HepG2 (cell line): ENCODE results near the gene GIMAP8. TPM values are rescaled to one million over a fixed set of nuclear protein-coding genes. Genes with fewer than 3 reads are reported as not detected.

Experiments
- ATAC-seq: fragments of 200-7000 bp; cut with Tn5 transposase; 3 replicates; pipeline ENCODE4 v1.9.1; 2020; ENCODE audit warnings: mild to moderate bottlenecking, moderate library complexity
- BruUV-seq: library from RNA; stranded (reverse); fragments of 400-500 nt; replicated peaks from 2 replicates; lab custom pipeline; 2021; lab: Mats Ljungman, UMichigan
- CTCF ChIA-PET: fragments of 300-600 bp; formaldehyde crosslinking; extraction: SDS; loops from one replicate; lab custom pipeline; 2021; ENCODE audit warnings: low total read pairs, inconsistent platforms, low intra/inter-chr PET ratio; lab: Yijun Ruan, JAX
- POLR2A ChIA-PET: fragments of 350-600 bp; sonication (Branson Sonifier 250); formaldehyde crosslinking; loops from one replicate; lab custom pipeline; 2020; ENCODE audit warnings: antibody characterized with exemption, inconsistent platforms; lab: Yijun Ruan, JAX
- DNase-seq: peaks from one replicate; pipeline ENCODE4 v3.0.0-alpha.2; 2015; ENCODE audit warnings: low spot score
- FAIRE-seq: peaks from 3 replicates; lab custom pipeline; 2011; peaks lifted over from hg19 to GRCh38; lab: Jason Lieb, UNC
- H2AFZ ChIP-seq: one replicate; pipeline ENCODE4 v1.6.1; 2011; ENCODE audit warnings: low read length, inconsistent platforms
- H3K27ac ChIP-seq: fragments of 300-600 bp; 3 replicates; pipeline ENCODE4 v1.8.0; 2011; ENCODE audit warnings: mixed run types, mild to moderate bottlenecking, mixed read lengths, low read length, inconsistent platforms; ENCODE audit not compliant: insufficient read depth; ENCODE audit errors: extremely low read length
- H3K27me3 ChIP-seq, 2 experiments: fragments of 200-600 bp in 1 of 2; 2 replicates in 1 of 2; 3 replicates in 1 of 2; pipeline versions ENCODE4 v1.6.0 to v1.8.0; 2011; ENCODE audit warnings: low read length in 2 of 2, mild to moderate bottlenecking in 2 of 2, moderate library complexity in 2 of 2, inconsistent platforms in 1 of 2; ENCODE audit not compliant: insufficient read depth in 2 of 2, control insufficient read depth in 1 of 2
- H3K36me3 ChIP-seq, 2 experiments: fragments of 200-600 bp in 1 of 2; replicated peaks in 1 of 2; 2 replicates in 1 of 2; 3 replicates in 1 of 2; pipeline versions ENCODE4 v1.5.1 to v1.8.0; 2011; ENCODE audit warnings: low read length in 2 of 2, inconsistent platforms in 1 of 2; ENCODE audit not compliant: insufficient read depth in 2 of 2, control insufficient read depth in 1 of 2
- H3K4me1 ChIP-seq: 2 replicates; pipeline ENCODE4 v1.5.1; 2012; ENCODE audit warnings: low read length, inconsistent platforms; ENCODE audit not compliant: insufficient read depth
- H3K4me2 ChIP-seq: 2 replicates; pipeline ENCODE4 v1.6.0; 2011; ENCODE audit warnings: low read depth, low read length, inconsistent platforms
- H3K4me3 ChIP-seq, 3 experiments: fragments of 200-600 bp in 1 of 3; sonication (generic), shearing (Covaris generic) in 1 of 3; replicated peaks in 1 of 3; 2 replicates each; pipeline ENCODE4 v1.5.1; 2011 to 2016; ENCODE audit warnings: low read length in 3 of 3, inconsistent platforms in 2 of 3, low read depth in 2 of 3, mild to moderate bottlenecking in 2 of 3, control low read depth in 1 of 3, mixed read lengths in 1 of 3; ENCODE audit not compliant: insufficient read depth in 1 of 3
- H3K79me2 ChIP-seq: one replicate; pipeline ENCODE4 v1.6.1; 2011; ENCODE audit warnings: low read length, inconsistent platforms; ENCODE audit not compliant: insufficient read depth
- H3K9ac ChIP-seq: 2 replicates; pipeline ENCODE4 v1.6.0; 2011; ENCODE audit warnings: mild to moderate bottlenecking, low read depth, low read length, inconsistent platforms; ENCODE audit not compliant: insufficient read depth
- H3K9me3 ChIP-seq: 2 replicates; pipeline ENCODE4 v1.5.1; 2012; ENCODE audit warnings: mild to moderate bottlenecking, low read length
- H4K20me1 ChIP-seq: 2 replicates; pipeline ENCODE4 v1.6.0; 2011; ENCODE audit warnings: inconsistent platforms, mild to moderate bottlenecking, low read length, moderate library complexity; ENCODE audit not compliant: insufficient read depth
- ASH2L ChIP-seq: fragments of 300-600, 200-600 bp; sonication (generic); IDR thresholded peaks from 2 replicates; pipeline ENCODE4 v1.7.0; 2017; ENCODE audit warnings: low read depth, mild to moderate bottlenecking, moderate library complexity, mixed read lengths, low read length; ENCODE audit not compliant: insufficient read length
- ATAD3A ChIP-seq: sonication (generic); formaldehyde crosslinking; IDR thresholded peaks from 2 replicates; pipeline ENCODE4 v1.4.0; 2020; ENCODE audit warnings: missing genetic modification reagents
- FOXM1 ChIP-seq: sonication (generic); formaldehyde crosslinking; IDR thresholded peaks from 2 replicates; pipeline ENCODE4 v1.5.0; 2020; ENCODE audit warnings: missing genetic modification reagents
- HDAC6 ChIP-seq: fragments of 200-600 bp; sonication (generic); IDR thresholded peaks from 2 replicates; pipeline ENCODE4 v1.7.0; 2017; ENCODE audit warnings: mild to moderate bottlenecking, antibody characterized with exemption, low read length, low read depth
- KDM2A ChIP-seq: sonication (generic); formaldehyde crosslinking; IDR thresholded peaks from 2 replicates; pipeline ENCODE4 v1.4.0; 2020; ENCODE audit warnings: low read depth, missing genetic modification reagents, borderline replicate concordance
- PCBP1 ChIP-seq: fragments of 200-400 bp; formaldehyde crosslinking; IDR thresholded peaks from 2 replicates; pipeline ENCODE4 v1.6.1; 2017; ENCODE audit warnings: mild to moderate bottlenecking, low read depth, low read length, borderline replicate concordance
- TSC22D2 ChIP-seq: sonication (generic); formaldehyde crosslinking; IDR thresholded peaks from 2 replicates; pipeline ENCODE4 v1.5.1; 2020; ENCODE audit warnings: missing genetic modification reagents, mild to moderate bottlenecking, borderline replicate concordance
- ZFP36L1 ChIP-seq: sonication (generic); formaldehyde crosslinking; IDR thresholded peaks from 2 replicates; pipeline ENCODE4 v1.8.0; 2022; ENCODE audit warnings: mild to moderate bottlenecking, missing genetic modification reagents, moderate library complexity
- ZNF280D ChIP-seq: sonication (generic); formaldehyde crosslinking; IDR thresholded peaks from 2 replicates; pipeline ENCODE4 v1.5.1; 2020; ENCODE audit warnings: mild to moderate bottlenecking, missing genetic modification reagents
- ZNF766 ChIP-seq: sonication (generic); formaldehyde crosslinking; IDR thresholded peaks from 2 replicates; pipeline ENCODE4 v1.5.0; 2020; ENCODE audit warnings: missing genetic modification reagents, borderline replicate concordance
- ZSCAN5A ChIP-seq: sonication (generic); formaldehyde crosslinking; IDR thresholded peaks from 2 replicates; pipeline ENCODE4 v1.8.0; 2022; ENCODE audit warnings: mild to moderate bottlenecking, missing genetic modification reagents, borderline replicate concordance
- WGBS: methylation state at CpG from one replicate; pipeline ENCODE4 v1.1.6; 2017; ENCODE audit warnings: low lambda C conversion rate; 5-methylcytosine and 5-hydroxymethylcytosine counted together
- in situ Hi-C: cut with HindIII; loops from 2 replicates; pipeline ENCODE4 v1.10.0; 2017; ENCODE audit warnings: low pct_unique_long_range_greater_than_20kb; ENCODE audit not compliant: extremely low pct_ligation_motif_present
- intact Hi-C: fragments of 100-400 bp; cut with micrococcal nuclease; formaldehyde crosslinking; loops from one replicate; pipeline ENCODE4 v1.10.0; 2022; ENCODE audit not compliant: unreplicated experiment
- polyA plus RNA-seq, 8 experiments: library from polyadenylated mRNA; depleted of rRNA in 3 of 8; stranded (reverse) in 7 of 8; unstranded in 1 of 8; fragments of >200 nt; fragmentation: Illumina TruSeq in 4 of 8; extraction: Trizol in 4 of 8; gene quantifications; 2 replicates each; pipeline versions ENCODE4 v1.2.1 to v1.2.3, GENCODE V29; 2011 to 2016; ENCODE audit warnings: low read depth in 4 of 8, missing spikeins in 1 of 8, mixed read lengths in 1 of 8; ENCODE audit not compliant: insufficient read depth in 1 of 8
- total RNA-seq, 5 experiments: library from RNA; depleted of rRNA; stranded (reverse); fragments of >200 nt; fragmentation: Illumina TruSeq; extraction: Trizol; gene quantifications; 2 replicates each; pipeline ENCODE4 v1.2.3, GENCODE V29; 2016; ENCODE audit warnings: low read depth in 1 of 5

GIMAP8 gene
- total and polyA plus RNA-seq, 2 of the 13 experiments (the other 11 are each of a cell fraction or from before 2014, with no cell fraction given), result not detected

GRCh38 chr7:150453181-150453580 lies 2.8 kb downstream of the GIMAP8 start:
- H2AFZ ChIP-seq, result no peak overlapping the region
- no peaks in the 10 kb centered on the region for H3K4me1 ChIP-seq
- ATAC-seq (no peak), FAIRE-seq (no peak), DNase-seq (no peak)
- H3K4me2 ChIP-seq, result no peak overlapping the region
- H3K9ac ChIP-seq, result no peak overlapping the region
- peaks cover 6% of the 10 kb centered on the region; the same call in 1 of the 2 replicates for H3K9me3 ChIP-seq
- ChIA-PET CTCF (no interaction called here), POLR2A (no interaction called here)
- in situ Hi-C loops, result no loop called here
- H4K20me1 ChIP-seq, result no peaks in the 10 kb centered on the region
- H3K4me3 ChIP-seq, result no peak overlapping the region
- H3K36me3 ChIP-seq, result no peaks in the 10 kb centered on the region
- no peaks in the 10 kb centered on the region for H3K79me2 ChIP-seq
- BruUV-seq, result no TSS peak
- no peak overlapping the region for H3K27ac ChIP-seq
- intact Hi-C loops, result no loop called here
- peaks cover 3 to 48% of the 10 kb centered on the region in 2 experiments; a peak in 4 of 5 replicates for H3K27me3 ChIP-seq
- WGBS, result 31% methylated on average over 4 of the region's 8 CpGs
- TF ChIP-seq HDAC6 (no peak), KDM2A (no peak), ZNF280D (CRISPR knock-in tag) (no peak), FOXM1 (no peak), TSC22D2 (CRISPR knock-in tag) (no peak), ZNF766 (CRISPR knock-in tag) (no peak), ATAD3A (CRISPR knock-in tag) (no peak), ZFP36L1 (no peak), ZSCAN5A (no peak), PCBP1 (no peak), ASH2L (no peak)
